Amniotic epithelial cell (primary cell): ENCODE results near the gene RPS15A.
"Not testable (repeated sequence)": the region's sequence is repeated elsewhere in the genome, so short reads cannot be mapped to it uniquely, and the experiment has no call there.

Source experiments
- DNase-seq: peaks from one replicate; pipeline ENCODE4 v3.0.0-alpha.2; 2010; ENCODE audit warnings: low read depth

RPS15A gene

DNA sequence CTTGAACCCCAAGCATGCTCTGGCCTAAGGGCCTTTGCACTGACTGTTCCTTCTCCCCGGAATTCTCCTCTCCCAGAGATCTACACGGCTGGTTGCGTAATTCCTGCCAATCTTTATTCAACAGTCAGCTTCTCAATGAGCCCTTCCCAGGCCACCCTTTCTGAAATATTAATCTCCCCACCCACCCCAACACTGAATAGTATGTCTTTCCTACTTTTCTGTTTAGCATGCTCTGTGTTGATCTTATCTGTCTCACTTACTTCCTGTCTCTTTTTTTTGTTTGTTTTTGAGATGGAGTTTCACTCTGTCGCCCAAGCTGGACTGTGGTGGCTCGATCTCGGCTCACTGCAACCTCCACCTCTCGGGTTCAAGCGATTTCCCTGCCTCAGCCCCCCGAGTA is 33.5 kb downstream of the RPS15A start:
- not testable (repeated sequence) for DNase-seq

- not testable (repeated sequence) for DNase-seq
Observed at GRCh38 chr16:18742870-18743269, 47.3 kb downstream of the RPS15A start.

GRCh38 chr16:18740027-18740426 is 50.1 kb downstream of the RPS15A start:
- DNase-seq: not testable (repeated sequence)

- DNase-seq: not testable (repeated sequence)
Observed at GRCh38 chr16:18738768-18739167, 51.4 kb downstream of the RPS15A start.

GRCh38 chr16:18734279-18734678 is 55.9 kb downstream of the RPS15A start:
- DNase-seq: not testable (repeated sequence)
